SK-N-MC (cell line): Measurements from ENCODE around the gene SMYD3.

ENCODE experiments used
- DNase-seq: peaks from one replicate; pipeline ENCODE4 v3.0.0-alpha.2; 2011; ENCODE audit warnings: low read depth, low spot score
- H3K27ac ChIP-seq: fragments of 200-600 bp; sonication (generic); 2 replicates; pipeline ENCODE4 v1.5.1; 2016; ENCODE audit warnings: mixed run types
- H3K36me3 ChIP-seq: fragments of 200-600 bp; sonication (generic); 2 replicates; pipeline ENCODE4 v1.6.1; 2017; ENCODE audit warnings: antibody characterized with exemption, low read length, mixed read lengths; ENCODE audit not compliant: insufficient read depth
- H3K4me3 ChIP-seq: fragments of 200-600 bp; sonication (generic); 2 replicates; pipeline ENCODE4 v1.5.1; 2016
- H3K9ac ChIP-seq: fragments of 200-600 bp; sonication (generic); 2 replicates; pipeline ENCODE4 v1.8.0; 2017; ENCODE audit warnings: mixed run types, mixed read lengths; ENCODE audit not compliant: insufficient read length
- H3K9me3 ChIP-seq: fragments of 200-600 bp; sonication (generic); 2 replicates; pipeline ENCODE4 v1.6.1; 2017; ENCODE audit warnings: low read depth, mild to moderate bottlenecking, antibody characterized with exemption, low read length, moderate library complexity, mixed read lengths
- EZH2 ChIP-seq: fragments of 200-600 bp; sonication (generic); IDR thresholded peaks from one replicate; pipeline ENCODE4 v1.6.1; 2017; ENCODE audit warnings: antibody characterized with exemption
- FOXP2 ChIP-seq: optimal IDR thresholded peaks from 2 replicates; pipeline ENCODE3; 2011; ENCODE audit warnings: mild to moderate bottlenecking, moderate library complexity; ENCODE audit not compliant: insufficient read depth; ENCODE audit errors: extremely low read length, control extremely low read depth
- POLR2AphosphoS5 ChIP-seq: IDR thresholded peaks from 2 replicates; pipeline ENCODE4 v1.6.1; 2012; ENCODE audit warnings: mild to moderate bottlenecking, low read depth, low read length, borderline replicate concordance

The SMYD3 gene

GRCh38 chr1:246445503-246445902, 61.6 kb downstream of the SMYD3 start:
- H3K4me3 ChIP-seq: no peak overlapping the region
- no peaks in the 10 kb centered on the region for H3K9me3 ChIP-seq
- H3K36me3 ChIP-seq: no peaks in the 10 kb centered on the region
- H3K27ac ChIP-seq: no peak overlapping the region
- no peak for DNase-seq
- H3K9ac ChIP-seq: no peak overlapping the region
- TF ChIP-seq EZH2 (no peak), FOXP2 (no peak), POLR2AphosphoS5 (no peak)

GRCh38 chr1:246444617-246445016, 62.5 kb downstream of the SMYD3 start:
- DNase-seq: no peak
- H3K9ac ChIP-seq: no peak overlapping the region
- TF ChIP-seq EZH2 (no peak), FOXP2 (no peak), POLR2AphosphoS5 (no peak)

GRCh38 chr1:246437961-246438360, 69.1 kb downstream of the SMYD3 start:
- Histone ChIP-seq H3K27ac (peak overlapping the region; percentile 52; the same call in 1 of the 2 replicates), H3K9ac (peak overlapping the region; percentile 25), H3K9me3 (no peaks in the 10 kb centered on the region), H3K4me3 (no peak overlapping the region), H3K36me3 (no peaks in the 10 kb centered on the region)
- TF ChIP-seq EZH2 (no peak), POLR2AphosphoS5 (no peak), FOXP2 (no peak)
- DNase-seq: no peak

More at GRCh38 chr1:246444617-246445016, 62.5 kb downstream of the SMYD3 start:
- no peak overlapping the region for H3K27ac ChIP-seq
- no peaks in the 10 kb centered on the region for H3K36me3 ChIP-seq
- H3K9me3 ChIP-seq: no peaks in the 10 kb centered on the region
- H3K4me3 ChIP-seq: no peak overlapping the region

GRCh38 chr1:246435421-246436041, 71.5 kb downstream of the SMYD3 start:
- Histone ChIP-seq H3K36me3 (no peaks in the 10 kb centered on the region), H3K9ac (no peak overlapping the region), H3K9me3 (no peaks in the 10 kb centered on the region), H3K27ac (peak overlapping the region; percentile 76), H3K4me3 (no peak overlapping the region)
- TF ChIP-seq EZH2 (no peak), FOXP2 (no peak), POLR2AphosphoS5 (no peak)
- no peak for DNase-seq

GRCh38 chr1:246434335-246434734, 72.7 kb downstream of the SMYD3 start:
- Histone ChIP-seq H3K9ac (no peak overlapping the region), H3K9me3 (no peaks in the 10 kb centered on the region), H3K27ac (no peak overlapping the region), H3K36me3 (no peaks in the 10 kb centered on the region), H3K4me3 (no peak overlapping the region)
- TF ChIP-seq EZH2 (no peak), FOXP2 (no peak), POLR2AphosphoS5 (no peak)
- no peak for DNase-seq

GRCh38 chr1:246428542-246429308, 78.4 kb downstream of the SMYD3 start:
- no peaks in the 10 kb centered on the region for H3K36me3 ChIP-seq
- no peak overlapping the region for H3K9ac ChIP-seq
- H3K9me3 ChIP-seq: no peaks in the 10 kb centered on the region
- TF ChIP-seq EZH2 (no peak), POLR2AphosphoS5 (no peak), FOXP2 (no peak)
- no peak overlapping the region for H3K27ac ChIP-seq
- no peak for DNase-seq
- H3K4me3 ChIP-seq: no peak overlapping the region

GRCh38 chr1:246427611-246428010, 79.5 kb downstream of the SMYD3 start:
- H3K4me3 ChIP-seq: no peak overlapping the region
- TF ChIP-seq EZH2: no peak

GRCh38 chr1:246425895-246426294, 81.2 kb downstream of the SMYD3 start:
- TF ChIP-seq POLR2AphosphoS5 (no peak), EZH2 (no peak), FOXP2 (no peak)
- Histone ChIP-seq H3K9ac (no peak overlapping the region), H3K27ac (no peak overlapping the region), H3K36me3 (no peaks in the 10 kb centered on the region), H3K4me3 (no peak overlapping the region), H3K9me3 (no peaks in the 10 kb centered on the region)
- no peak for DNase-seq

More at GRCh38 chr1:246427611-246428010, 79.5 kb downstream of the SMYD3 start:
- Histone ChIP-seq H3K27ac (no peak overlapping the region), H3K36me3 (no peaks in the 10 kb centered on the region), H3K9me3 (no peaks in the 10 kb centered on the region), H3K9ac (no peak overlapping the region)
- no peak for DNase-seq

- no peak overlapping the region for H3K27ac ChIP-seq
- no peak for TF ChIP-seq FOXP2
- no peak for TF ChIP-seq POLR2AphosphoS5
- TF ChIP-seq EZH2: no peak
- H3K9me3 ChIP-seq: no peaks in the 10 kb centered on the region
Observed at GRCh38 chr1:246425139-246425794, 81.8 kb downstream of the SMYD3 start.

More at GRCh38 chr1:246425139-246425794, 81.8 kb downstream of the SMYD3 start:
- Histone ChIP-seq H3K36me3 (no peaks in the 10 kb centered on the region), H3K4me3 (no peak overlapping the region), H3K9ac (no peak overlapping the region)
- DNase-seq: no peak
